K562 (cell line): Measurements from ENCODE around the gene ARHGAP9. TPM values are rescaled to one million over a fixed set of nuclear protein-coding genes. Genes with fewer than 3 reads are reported as not detected.
A peak's percentile ranks its signal among the peaks of the same experiment; 100 is the strongest.

ENCODE experiments used
- BCLAF1 ChIP-seq, 2 experiments: fragments of 450-650 bp in 1 of 2; IDR thresholded peaks; 2 replicates each; pipeline ENCODE4 v1.6.1; 2011 to 2017; ENCODE audit warnings: low read depth in 2 of 2, antibody characterized with exemption in 1 of 2, borderline replicate concordance in 1 of 2, low read length in 1 of 2, mild to moderate bottlenecking in 1 of 2, mixed read lengths in 1 of 2; ENCODE audit not compliant: control insufficient read depth in 1 of 2
- CBFA2T2 ChIP-seq: fragments of 450-650 bp; conservative IDR thresholded peaks from 2 replicates; pipeline ENCODE4 v1.6.1; 2017; ENCODE audit warnings: mild to moderate bottlenecking
- CHD4 ChIP-seq: fragments of 200-600 bp; sonication (generic); IDR thresholded peaks from 3 replicates; pipeline ENCODE4 v1.6.1; 2012; ENCODE audit warnings: low read depth, mild to moderate bottlenecking, mixed read lengths, low read length, inconsistent platforms; ENCODE audit not compliant: insufficient read depth, insufficient replicate concordance, poor library complexity, severe bottlenecking
- FIP1L1 ChIP-seq: fragments of 200-400 bp; formaldehyde crosslinking; IDR thresholded peaks from 2 replicates; pipeline ENCODE4 v1.6.1; 2018; ENCODE audit warnings: mild to moderate bottlenecking, low read depth, low read length; ENCODE audit not compliant: poor library complexity, severe bottlenecking
- FOXK2 ChIP-seq, 2 experiments: fragments of 450-650 bp; IDR thresholded peaks in 1 of 2; conservative IDR thresholded peaks in 1 of 2; 2 replicates each; pipeline ENCODE4 v1.6.1; 2016; ENCODE audit warnings: low read depth in 2 of 2, mild to moderate bottlenecking in 1 of 2
- ID3 ChIP-seq, 2 experiments: fragments of 250-450 bp in 1 of 2; fragments of 450-650 bp in 1 of 2; sonication (Bioruptor Pico) in 1 of 2; IDR thresholded peaks; 2 replicates each; pipeline versions ENCODE4 v1.6.1 to v1.8.0; 2016 to 2021; ENCODE audit warnings: mild to moderate bottlenecking in 2 of 2, moderate library complexity in 2 of 2, missing compliant biosample characterization in 1 of 2, missing genetic modification characterization in 1 of 2
- MCM7 ChIP-seq, 2 experiments: fragments of 450-650 bp; IDR thresholded peaks; 2 replicates each; pipeline ENCODE4 v1.6.1; 2016 to 2018
- NBN ChIP-seq: fragments of 450-650 bp; IDR thresholded peaks from 2 replicates; pipeline ENCODE4 v1.6.1; 2016; ENCODE audit warnings: low read depth, mild to moderate bottlenecking
- NR4A1 ChIP-seq, 2 experiments: fragments of 250-450 bp in 1 of 2; fragments of 450-650 bp in 1 of 2; sonication (Bioruptor Pico) in 1 of 2; IDR thresholded peaks; 2 replicates each; pipeline versions ENCODE4 v1.4.0 to v1.6.1; 2016 to 2020; ENCODE audit warnings: mild to moderate bottlenecking in 2 of 2, missing compliant biosample characterization in 1 of 2, missing genetic modification characterization in 1 of 2, moderate library complexity in 1 of 2
- POLR2AphosphoS2 ChIP-seq: IDR thresholded peaks from 2 replicates; pipeline ENCODE4 v1.6.1; 2012; ENCODE audit warnings: low read length, improper control_type of control experiment
- PTBP1 ChIP-seq: fragments of 200-400 bp; formaldehyde crosslinking; IDR thresholded peaks from 2 replicates; pipeline ENCODE4 v1.6.1; 2017; ENCODE audit warnings: low read depth, low read length
- PURB ChIP-seq: sonication (generic); formaldehyde crosslinking; IDR thresholded peaks from 2 replicates; pipeline ENCODE4 v1.9.0; 2021; ENCODE audit warnings: low read depth, mild to moderate bottlenecking, missing genetic modification reagents
- RCOR1 ChIP-seq, 2 experiments: IDR thresholded peaks; 2 replicates each; pipeline ENCODE4 v1.6.1; 2012; ENCODE audit warnings: low read depth in 2 of 2, low read length in 2 of 2, borderline replicate concordance in 1 of 2, improper control_type of control experiment in 1 of 2
- TGIF2 ChIP-seq: sonication (generic); formaldehyde crosslinking; IDR thresholded peaks from 2 replicates; pipeline ENCODE4 v1.8.1; 2022; ENCODE audit warnings: mild to moderate bottlenecking, missing genetic modification reagents, moderate library complexity
- TRIM28 ChIP-seq: fragments of 450-650 bp; IDR thresholded peaks from 2 replicates; pipeline ENCODE4 v1.6.1; 2017
- ZBTB12 ChIP-seq: fragments of 250-450 bp; sonication (Bioruptor Pico); IDR thresholded peaks from 2 replicates; pipeline ENCODE4 v1.4.0; 2020
- ZBTB33 ChIP-seq: sonication (generic); formaldehyde crosslinking; IDR thresholded peaks from 2 replicates; pipeline ENCODE4 v1.8.1; 2023; ENCODE audit warnings: mild to moderate bottlenecking, missing genetic modification reagents
- ZC3H8 ChIP-seq: fragments of 450-650 bp; IDR thresholded peaks from 2 replicates; pipeline ENCODE4 v1.6.1; 2017
- ZNF124 ChIP-seq: sonication (generic); formaldehyde crosslinking; IDR thresholded peaks from 2 replicates; pipeline ENCODE4 v1.8.1; 2022; ENCODE audit warnings: missing genetic modification reagents
- ZNF175 ChIP-seq: fragments of 200-800 bp; sonication (Bioruptor generic); IDR thresholded peaks from 2 replicates; pipeline ENCODE4 v1.6.1; 2016; ENCODE audit warnings: low read depth, mild to moderate bottlenecking, missing genetic modification characterization, missing compliant biosample characterization
- ZNF707 ChIP-seq: fragments of 250-450 bp; sonication (Bioruptor Pico); conservative IDR thresholded peaks from 2 replicates; pipeline ENCODE4 v1.8.0; 2022; ENCODE audit warnings: inconsistent platforms, mild to moderate bottlenecking, moderate library complexity
- polyA plus RNA-seq, 8 experiments: library from polyadenylated mRNA; depleted of rRNA in 4 of 8; stranded (reverse) in 5 of 8; unstranded in 3 of 8; fragments of >200 nt; fragmentation: Nextera tagmentation in 2 of 8; fragmentation: Illumina TruSeq in 1 of 8; extraction: Ambion mirVana in 2 of 8; extraction: Trizol in 1 of 8; gene quantifications; 2 replicates each; pipeline versions ENCODE4 v1.2.1 to v1.2.3, GENCODE V29; 2011 to 2014; ENCODE audit warnings: inconsistent platforms in 1 of 8, missing spikeins in 1 of 8
- total RNA-seq, 7 experiments: library from RNA; depleted of rRNA in 6 of 7; stranded (reverse); fragments of >200 nt in 6 of 7; fragmentation: Illumina TruSeq in 2 of 7; extraction: Trizol in 2 of 7; gene quantifications; 2 replicates each; pipeline versions ENCODE4 v1.2.1 to v1.2.3, GENCODE V29; 2011 to 2021; ENCODE audit warnings: low replicate concordance in 1 of 7

ARHGAP9 gene
- total and polyA plus RNA-seq, 9 of the 15 experiments (the other 6 are each of a cell fraction or from before 2014, with no cell fraction given), result 1.5 to 10.2 (median 5.1) TPM

- TF ChIP-seq ID3 (CRISPR knock-in tag; IDR thresholded peaks at IDR 0.05) (no peak), ID3 (tag; IDR thresholded peaks at IDR 0.05) (no peak), FIP1L1 (no peak), MCM7 (IDR thresholded peaks at IDR 0.05) (no peak), CHD4 (no peak), ZNF175 (CRISPR knock-in tag) (no peak), NBN (peak; percentile 95), NR4A1 (CRISPR knock-in tag; IDR thresholded peaks at IDR 0.05) (no peak), NR4A1 (tag; IDR thresholded peaks at IDR 0.05) (no peak), ZBTB33 (CRISPR knock-in tag) (peak; percentile 73), BCLAF1 (IDR thresholded peaks at IDR 0.05; ENCODE audit: borderline replicate concordance in 1 of 2, control insufficient read depth in 1 of 2, low read depth in 2 of 2, low read length in 1 of 2) (no peak), ZNF707 (CRISPR knock-in tag) (no peak), TRIM28 (peak; percentile 84), FOXK2 (conservative IDR thresholded peaks at IDR 0.05 in 1 of 2, IDR thresholded peaks at IDR 0.05 in 1 of 2; ENCODE audit: low read depth in 2 of 2) (peak; percentile 41 to 45; a peak in 2 of 4 replicates), PTBP1 (no peak), POLR2AphosphoS2 (no peak), ZC3H8 (no peak), ZNF124 (CRISPR knock-in tag) (no peak), PURB (CRISPR knock-in tag) (no peak), ZBTB12 (CRISPR knock-in tag) (no peak), CBFA2T2 (no peak), TGIF2 (CRISPR knock-in tag) (no peak), RCOR1 (IDR thresholded peaks at IDR 0.05; ENCODE audit: borderline replicate concordance in 1 of 2, low read depth in 2 of 2, low read length in 2 of 2) (peak in 1 of 2 experiments; percentile 31; a peak in 1 of 4 replicates)
These were observed 17.3 kb downstream of the ARHGAP9 start (continued) for GRCh38 chr12:57462251-57462911.
